Sigmoid colon (tissue), 4 donors: ENCODE results near the gene KIF26B.

Experiments
- CTCF ChIP-seq, 4 experiments: fragments of 450-650 bp in 3 of 4; fragments of 200-600 bp in 1 of 4; IDR thresholded peaks; one replicate each; pipeline ENCODE4 v1.5.1; 2016 to 2019; ENCODE audit warnings: antibody characterized with exemption in 4 of 4, mild to moderate bottlenecking in 3 of 4, moderate library complexity in 2 of 4
- EP300 ChIP-seq, 4 donors: sonication (generic); formaldehyde crosslinking; IDR thresholded peaks; one replicate each; pipeline ENCODE4 v1.6.1; 2017; ENCODE audit warnings: antibody characterized with exemption in 4 of 4
- POLR2A ChIP-seq, 2 donors: fragments of 450-650 bp; IDR thresholded peaks; one replicate each; pipeline ENCODE4 v1.6.1; 2016; ENCODE audit warnings: antibody characterized with exemption in 2 of 2, mild to moderate bottlenecking in 2 of 2, moderate library complexity in 2 of 2

DNA sequence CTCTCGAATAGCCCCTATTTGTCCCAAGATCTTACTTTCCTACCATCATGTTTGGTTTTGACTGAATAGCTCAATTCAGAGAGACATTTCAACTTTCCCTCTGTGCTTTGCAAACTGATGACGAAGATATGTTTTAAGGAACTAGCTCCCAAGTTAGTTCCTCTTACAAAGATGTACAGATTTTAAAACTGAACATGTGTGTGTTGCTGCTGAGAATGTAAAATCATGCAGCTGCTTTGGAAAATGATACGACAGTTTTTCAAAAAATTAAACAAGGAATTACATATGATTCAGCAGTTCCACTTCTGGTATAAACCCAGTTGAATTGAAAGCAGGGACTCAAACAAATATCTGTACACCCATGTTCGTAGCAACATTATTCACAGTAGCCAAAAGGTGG is 33.6 kb downstream of the KIF26B start:
- TF ChIP-seq EP300 (IDR thresholded peaks at IDR 0.05) (no peak), POLR2A (IDR thresholded peaks at IDR 0.05) (no peak), CTCF (IDR thresholded peaks at IDR 0.05) (no peak)
